ENCODE results near the gene DPYD.

DPYD gene

GRCh38 chr1:97920832-97921571, at the start of gene DPYD:
TSS of gene DPYD (minus strand) at chr1:97921034. CDS start at chr1:97920922, 112 bp downstream.
- in situ Hi-C loops (cut with MboI; ENCODE audit: low sequenced_read_pairs) = no loop called here

DNA sequence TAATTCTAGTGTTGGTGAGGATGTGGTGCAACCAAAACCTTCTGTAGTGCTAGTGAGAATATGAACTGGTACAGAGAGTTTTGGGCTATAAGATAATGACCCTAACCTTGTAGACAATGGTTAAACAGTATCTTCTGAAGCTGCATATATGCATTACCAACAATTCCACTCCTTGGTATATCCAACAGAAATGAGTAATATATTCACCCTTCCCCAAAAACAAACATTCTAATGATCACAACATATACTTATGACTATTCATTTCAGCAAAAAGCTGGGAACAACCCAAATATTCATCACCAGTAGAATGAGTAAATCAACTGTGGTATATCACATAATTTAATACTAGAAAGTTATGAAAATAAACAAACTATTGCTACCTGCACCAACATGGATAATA, 39.6 kb upstream of the DPYD start:
- in situ Hi-C loops (cut with MboI; ENCODE audit: low sequenced_read_pairs) = no loop called here

GRCh38 chr1:97947695-97948094, 26.9 kb upstream of the DPYD start:
- in situ Hi-C loops (cut with MboI; ENCODE audit: low sequenced_read_pairs) = no loop called here

DNA sequence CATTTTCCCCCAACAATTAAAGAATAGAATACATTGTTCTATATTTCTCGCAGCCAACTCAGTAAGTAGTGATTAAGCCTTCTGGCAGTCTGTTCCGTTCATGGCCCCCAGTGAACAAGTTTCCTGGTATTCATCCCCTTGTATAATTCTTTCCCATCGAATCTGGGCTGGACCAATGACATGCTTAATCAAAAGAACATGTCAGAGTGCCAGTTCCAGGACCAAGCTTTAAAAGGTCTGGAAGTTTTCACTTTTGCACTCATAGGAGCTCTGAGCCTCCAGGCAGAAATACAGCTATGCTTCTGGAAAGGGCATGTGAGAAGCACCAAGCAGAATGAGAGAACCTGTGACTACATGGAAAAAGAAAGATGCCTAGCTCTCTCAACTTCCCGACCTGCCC, 22.5 kb upstream of the DPYD start:
- in situ Hi-C loops (cut with MboI; ENCODE audit: low sequenced_read_pairs) = no loop called here

GRCh38 chr1:97942161-97943123, 21.6 kb upstream of the DPYD start:
- in situ Hi-C loops (cut with MboI; ENCODE audit: low sequenced_read_pairs) = no loop called here

DNA sequence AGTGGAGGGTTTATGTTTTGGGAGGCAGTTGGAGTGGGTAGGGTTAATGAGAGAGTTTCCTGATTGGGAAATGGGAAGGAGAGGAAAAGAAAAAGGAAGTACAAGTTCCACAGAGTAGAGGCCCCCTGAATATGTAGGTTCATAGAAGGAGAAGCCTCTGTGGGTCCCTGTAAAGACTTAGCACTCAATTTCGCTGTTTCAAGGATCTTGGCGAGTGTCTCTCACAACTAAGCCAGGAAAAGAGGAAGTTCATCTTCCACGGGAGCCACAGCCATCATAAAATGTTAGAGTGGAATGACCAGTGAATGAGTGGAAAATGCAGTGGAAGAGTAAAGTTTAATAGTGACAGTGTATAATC, 17.4 kb upstream of the DPYD start:
- in situ Hi-C loops (cut with MboI; ENCODE audit: low sequenced_read_pairs) = no loop called here

DNA sequence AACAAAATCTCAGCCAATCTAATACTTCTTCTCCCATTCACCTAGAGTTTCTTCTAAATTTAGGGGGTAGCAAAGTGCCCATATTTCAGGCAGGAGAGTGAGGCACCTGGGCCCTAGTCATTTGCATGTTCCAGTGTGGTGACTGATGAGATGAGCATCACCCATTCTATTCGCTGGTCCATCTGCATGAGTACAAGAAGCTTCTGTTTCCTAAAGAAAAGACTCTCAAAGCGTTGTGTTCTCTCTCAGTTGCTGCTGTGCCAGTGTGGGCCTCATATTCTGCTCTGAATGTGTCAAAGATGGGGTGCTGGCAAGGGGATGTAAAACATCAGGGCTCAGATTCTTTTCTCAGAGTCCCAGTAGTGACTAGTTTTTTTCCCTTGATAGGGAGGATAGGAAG, 16.1 kb upstream of the DPYD start:
- in situ Hi-C loops (cut with MboI; ENCODE audit: low sequenced_read_pairs) = no loop called here

DNA sequence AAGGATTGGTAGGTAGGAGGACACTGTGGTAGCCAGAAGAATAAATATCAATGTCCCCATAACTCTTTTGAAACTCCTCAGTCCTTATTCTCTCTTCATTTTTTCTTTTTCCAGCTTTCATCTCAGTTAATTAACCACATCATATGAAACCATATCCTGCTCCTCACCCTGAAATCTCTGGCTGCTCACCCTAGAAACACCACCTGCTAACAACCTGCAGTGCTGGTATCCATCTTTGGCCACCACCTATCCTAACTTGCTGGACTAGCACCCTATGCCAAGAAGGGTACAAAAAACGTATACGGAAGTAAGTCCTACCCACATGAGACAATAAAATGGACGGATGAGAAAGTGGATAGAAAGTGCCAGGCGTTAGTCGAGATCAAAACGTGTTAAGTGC, 13.7 kb upstream of the DPYD start:
- in situ Hi-C loops (cut with MboI; ENCODE audit: low sequenced_read_pairs) = no loop called here

GRCh38 chr1:97929874-97930851, 9.3 kb upstream of the DPYD start:
- in situ Hi-C loops (cut with MboI; ENCODE audit: low sequenced_read_pairs) = no loop called here

- in situ Hi-C loops (cut with MboI; ENCODE audit: low sequenced_read_pairs) = no loop called here
These were observed 5.3 kb upstream of the DPYD start for GRCh38 chr1:97926017-97926708.

DNA sequence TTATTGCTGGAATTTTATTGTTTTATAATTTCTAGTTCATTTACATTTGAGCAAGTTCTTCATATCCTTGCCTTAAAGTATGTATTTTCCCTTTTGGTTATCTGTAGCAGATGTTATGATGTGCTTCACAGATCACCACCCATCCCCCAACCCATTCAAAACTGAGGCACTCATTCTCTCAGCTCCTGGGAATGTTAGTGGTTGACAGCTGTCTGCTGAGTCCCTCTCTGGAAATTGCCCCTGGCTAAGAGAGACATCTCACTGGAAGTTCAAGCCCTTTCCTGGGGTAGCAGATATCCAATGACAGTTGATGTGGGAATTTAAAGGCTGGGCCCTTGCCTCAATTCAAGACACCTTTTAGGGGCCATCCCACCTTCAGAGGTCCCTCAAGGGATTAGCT, 4.3 kb upstream of the DPYD start:
- in situ Hi-C loops (cut with MboI; ENCODE audit: low sequenced_read_pairs) = no loop called here

- in situ Hi-C loops (cut with MboI; ENCODE audit: low sequenced_read_pairs) = no loop called here
These were observed 3.0 kb upstream of the DPYD start for GRCh38 chr1:97923811-97924210.

DNA sequence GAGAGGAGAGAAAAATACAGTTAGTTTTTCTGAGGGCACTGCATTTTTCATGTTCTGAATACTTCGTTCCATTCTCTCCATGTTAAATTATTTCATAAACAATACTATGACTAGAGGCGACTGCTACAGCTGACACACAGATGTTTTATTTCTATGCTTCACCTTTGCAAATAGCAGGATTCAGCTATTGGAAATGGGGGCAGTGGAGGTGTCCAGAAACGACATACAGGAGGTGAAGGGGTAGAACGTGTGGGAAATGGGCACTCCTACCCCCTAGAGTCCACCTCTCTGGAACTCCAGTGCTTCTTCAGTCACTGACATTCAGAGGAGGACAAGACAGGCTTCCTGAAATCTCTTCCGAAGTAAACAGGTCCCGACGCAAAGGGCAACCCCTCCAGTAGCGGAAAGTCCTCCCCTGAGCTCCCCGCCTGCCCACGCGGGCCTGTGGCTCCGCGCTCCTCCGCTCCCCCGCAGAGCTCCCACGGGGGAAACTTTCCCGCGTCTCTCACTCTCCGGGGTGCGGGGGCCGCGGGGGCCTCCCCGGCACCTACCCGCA, 480 bp downstream of the DPYD start:
- in situ Hi-C loops (cut with MboI; ENCODE audit: low sequenced_read_pairs) = no loop called here

- in situ Hi-C loops (cut with MboI; ENCODE audit: low sequenced_read_pairs) = no loop called here
These were observed 1.1 kb downstream of the DPYD start for GRCh38 chr1:97919585-97920261.

DNA sequence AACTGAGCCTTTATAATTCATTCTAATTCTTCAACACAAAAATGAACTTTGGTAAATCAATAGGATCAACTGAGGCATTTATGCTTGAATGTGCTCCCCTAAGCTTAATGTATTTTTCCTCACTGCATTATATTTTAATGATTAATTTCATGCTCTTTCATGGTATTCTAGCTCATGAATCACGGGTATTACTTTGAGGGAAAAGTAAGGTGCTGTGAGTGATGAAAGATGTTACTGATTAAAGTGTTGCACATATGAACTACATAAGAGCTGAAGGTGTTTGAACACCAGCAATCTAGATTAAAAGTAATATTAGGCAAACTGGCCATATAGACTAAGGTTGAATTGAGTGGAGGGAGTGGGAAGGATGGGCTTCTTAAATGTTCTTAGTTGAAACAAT, 1.9 kb downstream of the DPYD start:
- in situ Hi-C loops (cut with MboI; ENCODE audit: low sequenced_read_pairs) = no loop called here

GRCh38 chr1:97913506-97914139, 7.2 kb downstream of the DPYD start:
- in situ Hi-C loops (cut with MboI; ENCODE audit: low sequenced_read_pairs) = no loop called here

- in situ Hi-C loops (cut with MboI; ENCODE audit: low sequenced_read_pairs) = no loop called here
These were observed 9.3 kb downstream of the DPYD start for GRCh38 chr1:97911266-97912215.

GRCh38 chr1:97909266-97909665, 11.6 kb downstream of the DPYD start:
- in situ Hi-C loops (cut with MboI; ENCODE audit: low sequenced_read_pairs) = no loop called here
